SW480 (cell line): ENCODE measurements around the gene NIPBL.
"Not testable (repeated sequence)": the region's sequence is repeated elsewhere in the genome, so short reads cannot be mapped to it uniquely, and the experiment has no call there.

Experiments
- DNase-seq: peaks from one replicate; pipeline ENCODE4 v3.0.0-alpha.2; 2016; ENCODE audit warnings: low spot score

NIPBL gene

GRCh38 chr5:37093795-37094194 lies 217.2 kb downstream of the NIPBL start:
- peak; percentile 34 for DNase-seq

DNA sequence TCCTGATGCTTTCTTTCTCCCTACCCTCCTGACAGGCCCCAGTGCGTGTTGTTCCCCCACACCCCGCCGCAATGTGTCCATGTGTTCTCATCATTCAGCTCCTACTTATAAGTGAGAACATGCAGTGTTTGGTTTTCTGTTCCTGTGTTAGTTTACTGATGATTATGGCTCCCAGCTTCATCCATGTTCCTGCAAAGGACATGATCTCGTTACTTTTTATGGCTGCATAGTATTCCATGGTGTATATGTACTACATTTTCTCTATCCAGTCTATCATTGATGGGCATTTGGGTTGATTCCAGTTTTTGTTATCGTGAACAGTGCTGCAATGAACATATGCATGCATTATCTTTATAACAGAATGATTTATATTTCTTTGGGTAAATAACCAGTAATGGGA lies 222.7 kb downstream of the NIPBL start:
- DNase-seq = not testable (repeated sequence)

DNA sequence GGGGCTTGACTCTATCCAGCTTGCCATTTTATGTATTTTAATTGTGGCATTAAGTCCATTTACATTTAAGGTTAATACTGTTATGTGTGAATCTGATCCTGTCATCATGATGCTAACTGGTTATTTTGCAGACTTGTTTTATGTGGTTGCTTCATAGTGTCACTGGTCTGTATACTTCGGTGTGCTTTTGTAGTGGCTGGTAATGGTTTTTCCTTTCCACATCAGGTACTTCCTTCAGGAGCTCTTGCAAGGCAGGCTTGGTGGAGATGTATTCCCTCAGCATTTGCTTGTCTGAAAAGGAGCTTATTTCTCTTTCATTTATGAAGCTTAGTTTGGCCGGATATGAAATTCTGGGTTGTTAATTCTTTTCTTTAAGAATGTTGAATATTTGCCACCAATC lies 226.7 kb downstream of the NIPBL start:
- DNase-seq = no peak

DNA sequence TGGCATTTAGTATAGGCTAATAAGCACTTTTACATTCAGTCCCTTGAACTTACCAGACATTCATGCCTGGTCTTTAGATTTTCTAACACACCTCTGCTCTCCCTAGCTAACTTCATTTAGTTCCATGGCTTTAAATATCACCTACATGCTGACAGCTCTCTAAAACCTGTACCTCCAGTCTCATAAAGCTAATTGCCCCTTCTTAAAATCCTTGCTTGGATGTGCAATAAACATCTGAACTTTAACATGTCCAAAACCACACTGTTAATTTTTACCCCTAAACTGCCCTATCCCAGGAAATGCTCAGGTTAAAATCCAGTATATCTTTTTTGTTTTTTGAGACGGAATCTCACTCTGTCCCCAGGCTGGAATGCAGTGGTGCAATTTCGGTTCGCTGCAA lies 232.8 kb downstream of the NIPBL start:
- DNase-seq = no peak

GRCh38 chr5:37110135-37110534 lies 233.6 kb downstream of the NIPBL start:
- DNase-seq = no peak

GRCh38 chr5:37111426-37112382 lies 235.1 kb downstream of the NIPBL start:
- peak; percentile 6 for DNase-seq

GRCh38 chr5:37112383-37112991 lies 235.9 kb downstream of the NIPBL start:
- DNase-seq = no peak
